GM18517 (cell line): Measurements from ENCODE around the gene ABHD15.

ENCODE experiments used
- ATAC-seq: cut with Tn5 transposase; IDR thresholded peaks from one replicate; pipeline ENCODE4 v1.9.1; 2021; ENCODE audit warnings: mild to moderate bottlenecking, moderate library complexity; ENCODE audit not compliant: unreplicated experiment

ABHD15 gene

DNA sequence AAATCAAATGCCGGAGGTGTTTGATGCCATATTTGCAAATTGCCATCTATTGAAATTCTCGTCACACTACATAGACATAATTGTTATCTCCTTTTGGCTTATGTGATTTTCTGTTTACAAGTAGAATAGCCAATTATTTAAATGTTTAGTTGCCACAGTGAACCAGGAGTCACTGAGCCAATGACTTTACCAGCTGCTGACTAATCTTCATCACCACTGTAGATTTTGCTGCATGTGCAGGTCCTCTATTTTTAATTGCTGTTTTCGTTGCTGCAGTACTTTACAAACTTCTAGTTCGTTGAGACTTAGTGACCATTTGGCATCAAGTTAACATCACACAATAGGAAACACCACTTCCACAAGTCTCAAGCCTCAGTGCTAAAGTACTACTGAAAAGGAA lies 22.8 kb downstream of the ABHD15 start:
- ATAC-seq = no peak

DNA sequence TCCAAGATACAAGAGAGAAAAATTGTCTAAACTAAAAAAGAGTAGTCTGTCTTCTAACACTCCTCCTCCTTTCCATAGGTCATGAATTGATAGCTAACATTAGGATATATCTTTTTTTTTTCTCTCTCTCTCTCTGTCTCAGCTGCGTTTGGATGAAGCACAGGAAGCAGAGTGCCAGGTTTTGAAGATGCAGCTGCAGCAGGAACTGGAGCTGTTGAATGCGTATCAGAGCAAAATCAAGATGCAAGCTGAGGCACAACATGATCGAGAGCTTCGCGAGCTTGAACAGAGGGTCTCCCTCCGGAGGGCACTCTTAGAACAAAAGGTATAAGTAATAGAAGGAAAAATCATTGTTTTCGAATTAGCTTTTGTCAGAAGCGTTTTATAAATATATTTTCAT lies 32.9 kb downstream of the ABHD15 start:
- no peak for ATAC-seq

DNA sequence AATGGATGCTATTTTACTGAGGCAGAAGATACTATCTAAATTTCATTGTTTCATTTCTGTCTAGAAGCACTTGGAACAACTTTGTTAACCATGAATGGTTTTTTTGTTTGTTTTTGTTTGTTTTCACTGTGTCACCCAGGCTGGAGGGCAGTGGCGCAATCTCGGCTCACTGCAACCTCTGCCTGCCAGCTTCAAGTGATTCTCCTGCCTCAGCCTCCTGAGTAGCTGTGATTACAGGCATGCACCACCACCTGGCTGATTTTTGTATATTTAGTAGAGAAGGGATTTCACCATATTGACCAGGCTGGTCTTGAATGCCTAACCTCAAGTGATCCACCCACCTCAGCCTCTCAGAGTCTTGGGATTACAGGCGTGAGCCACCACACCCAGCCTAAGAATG lies 40.5 kb downstream of the ABHD15 start:
- ATAC-seq = no peak

DNA sequence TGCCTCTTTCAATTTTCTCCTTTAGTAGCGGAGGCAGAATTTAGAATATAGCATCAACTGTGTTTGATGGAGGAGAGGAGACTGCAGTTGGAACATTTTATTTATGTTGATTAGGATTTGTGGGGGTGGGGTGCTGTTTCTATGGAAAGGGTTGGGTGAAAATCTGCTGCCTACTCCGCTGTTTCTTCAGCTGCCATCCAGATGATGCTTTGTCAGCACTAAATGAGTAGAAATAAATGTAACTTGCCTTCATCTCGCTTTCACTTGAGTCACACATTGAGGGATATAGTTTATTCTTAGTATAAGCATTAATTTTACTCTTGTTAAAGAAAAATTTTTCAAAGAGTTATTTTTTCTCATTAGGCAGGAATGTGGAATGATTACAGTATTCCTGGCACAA lies 42.1 kb downstream of the ABHD15 start:
- no peak for ATAC-seq

DNA sequence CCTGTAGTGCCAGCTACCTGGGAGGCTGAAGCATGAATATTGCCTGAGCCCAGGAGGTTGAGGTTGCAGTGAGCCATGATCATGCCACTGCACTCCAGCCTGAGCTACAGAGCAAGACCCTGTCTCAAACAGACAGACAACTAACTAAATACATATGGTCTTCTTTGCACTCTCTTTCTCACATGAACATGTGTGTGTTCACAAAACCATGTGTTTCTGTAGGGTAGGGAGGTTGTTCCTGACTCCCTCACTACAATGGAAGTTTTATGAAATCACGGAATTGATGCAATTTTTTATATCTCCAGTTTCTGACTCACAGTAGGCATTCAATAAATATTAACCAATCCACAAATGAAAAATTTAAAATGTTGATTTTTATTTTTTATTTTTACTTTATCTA lies 48.5 kb downstream of the ABHD15 start:
- ATAC-seq = no peak

DNA sequence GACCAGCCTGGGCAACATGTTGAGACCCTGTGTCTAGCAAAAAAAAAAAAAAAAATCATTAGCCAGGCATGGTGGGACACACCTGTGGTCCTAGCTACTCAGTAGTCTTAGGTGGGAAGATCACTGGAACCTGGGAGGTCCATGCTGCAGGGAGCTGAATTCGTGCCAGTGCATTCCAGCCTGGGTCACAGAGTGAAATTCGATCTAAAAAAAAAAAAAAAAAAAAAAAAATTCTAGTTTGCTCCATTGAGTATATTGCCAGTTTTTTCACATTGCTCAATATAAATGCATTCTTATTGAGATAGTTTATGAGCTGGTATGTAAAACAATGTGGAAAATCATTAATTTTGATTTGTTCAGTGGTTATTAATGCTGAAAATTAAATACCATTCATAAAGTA lies 52.0 kb downstream of the ABHD15 start:
- ATAC-seq = no peak

DNA sequence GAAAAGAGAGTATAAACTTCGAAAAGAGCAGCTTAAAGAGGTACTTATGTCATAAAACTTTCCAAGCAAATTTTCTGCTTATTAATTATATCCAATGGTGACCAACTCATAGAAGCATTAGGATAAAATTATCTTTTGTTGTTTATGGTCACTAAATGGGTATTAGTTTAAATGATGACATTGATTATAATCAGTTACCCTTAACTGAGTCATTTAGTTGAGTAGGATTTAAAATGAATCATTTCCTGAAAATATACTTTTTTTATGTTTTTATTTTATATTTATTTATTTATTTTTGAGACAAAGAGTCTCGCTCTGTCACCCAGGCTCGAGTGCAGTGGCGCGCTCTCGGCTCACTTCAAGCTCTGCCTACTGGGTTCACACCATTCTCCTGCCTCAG lies 55.9 kb downstream of the ABHD15 start:
- no peak for ATAC-seq
